ENCODE data around the gene ENPP3. TPM values are rescaled to one million over a fixed set of nuclear protein-coding genes. Genes with fewer than 3 reads are reported as not detected.

Gene ENPP3
- total and polyA plus RNA-seq, 2 experiments from 2014 or later: not detected

DNA sequence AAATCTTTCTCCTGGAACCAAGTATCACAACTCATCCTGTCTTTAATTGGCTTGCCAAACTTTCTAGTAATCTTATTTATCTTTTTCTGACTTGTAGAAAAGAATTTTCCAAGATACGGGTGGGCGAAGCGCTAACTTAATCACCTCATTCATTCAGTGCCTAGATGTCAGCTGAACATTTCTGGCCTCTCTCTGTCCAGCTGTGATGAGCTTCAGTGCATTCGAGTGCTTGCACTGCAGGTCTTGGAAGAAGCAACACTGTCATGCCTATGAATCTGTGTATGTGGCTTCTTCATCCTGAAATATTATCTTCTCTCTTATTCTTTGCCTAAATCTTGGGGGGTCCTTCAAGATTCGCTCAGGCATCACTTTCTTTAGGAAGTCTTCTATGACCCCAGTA, 154.4 kb downstream of the ENPP3 start:
- peaks cover 19% of the 10 kb centered on the region; the same call in 2 of the 3 replicates for H3K4me1 Mint-ChIP-seq
- H3K9me2 ChIP-seq (ENCODE audit: insufficient read depth): 0 out of 2 replicates have a peak, but pooled peaks cover 3% of the 10 kb centered on the region
- no peak overlapping the region for H3K27ac ChIP-seq (ENCODE audit: low read depth)
- H4K20me1 ChIP-seq (replicated peaks; ENCODE audit: insufficient read depth): no peaks in the 10 kb centered on the region
- H3K4me1 ChIP-seq (ENCODE audit: insufficient read depth): peaks cover 16% of the 10 kb centered on the region; the same call in 1 of the 2 replicates
- no peak overlapping the region for H3K4me3 Mint-ChIP-seq
- no peaks in the 10 kb centered on the region for H3F3A ChIP-seq (replicated peaks; ENCODE audit: low read depth)
- H3K27me3 ChIP-seq (ENCODE audit: insufficient read depth): no peaks in the 10 kb centered on the region
- TF ChIP-seq, protein P1, sequence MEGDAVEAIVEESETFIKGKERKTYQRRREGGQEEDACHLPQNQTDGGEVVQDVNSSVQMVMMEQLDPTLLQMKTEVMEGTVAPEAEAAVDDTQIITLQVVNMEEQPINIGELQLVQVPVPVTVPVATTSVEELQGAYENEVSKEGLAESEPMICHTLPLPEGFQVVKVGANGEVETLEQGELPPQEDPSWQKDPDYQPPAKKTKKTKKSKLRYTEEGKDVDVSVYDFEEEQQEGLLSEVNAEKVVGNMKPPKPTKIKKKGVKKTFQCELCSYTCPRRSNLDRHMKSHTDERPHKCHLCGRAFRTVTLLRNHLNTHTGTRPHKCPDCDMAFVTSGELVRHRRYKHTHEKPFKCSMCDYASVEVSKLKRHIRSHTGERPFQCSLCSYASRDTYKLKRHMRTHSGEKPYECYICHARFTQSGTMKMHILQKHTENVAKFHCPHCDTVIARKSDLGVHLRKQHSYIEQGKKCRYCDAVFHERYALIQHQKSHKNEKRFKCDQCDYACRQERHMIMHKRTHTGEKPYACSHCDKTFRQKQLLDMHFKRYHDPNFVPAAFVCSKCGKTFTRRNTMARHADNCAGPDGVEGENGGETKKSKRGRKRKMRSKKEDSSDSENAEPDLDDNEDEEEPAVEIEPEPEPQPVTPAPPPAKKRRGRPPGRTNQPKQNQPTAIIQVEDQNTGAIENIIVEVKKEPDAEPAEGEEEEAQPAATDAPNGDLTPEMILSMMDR (conservative IDR thresholded peaks at IDR 0.05; ENCODE audit: low read depth in 2 of 2): no peak
- TF ChIP-seq JUNB (IDR thresholded peaks at IDR 0.05; ENCODE audit: unreplicated experiment): no peak
- no peak for DNase-seq (ENCODE audit: low spot score)
- H3K4me2 ChIP-seq: no peak overlapping the region
- no peak overlapping the region for H3K4me3 ChIP-seq
- ATAC-seq: no peak
- no peaks in the 10 kb centered on the region for H3K36me3 ChIP-seq (ENCODE audit: insufficient read depth)
- H3K36me3 Mint-ChIP-seq (ENCODE audit: low read depth): no peaks in the 10 kb centered on the region
- H3K79me2 ChIP-seq (replicated peaks; ENCODE audit: insufficient read depth): no peaks in the 10 kb centered on the region
- no peaks in the 10 kb centered on the region for H3K9me3 Mint-ChIP-seq
- H3K27me3 Mint-ChIP-seq (ENCODE audit: insufficient read depth, low read depth, poor library complexity): no peaks in the 10 kb centered on the region
- 0 out of 2 replicates have a peak overlapping the region, but pooled peaks have one; percentile 21 for H3K27ac Mint-ChIP-seq
- peak overlapping the region; percentile 4; the same call in 1 of the 2 replicates for H2AFZ ChIP-seq

DNA sequence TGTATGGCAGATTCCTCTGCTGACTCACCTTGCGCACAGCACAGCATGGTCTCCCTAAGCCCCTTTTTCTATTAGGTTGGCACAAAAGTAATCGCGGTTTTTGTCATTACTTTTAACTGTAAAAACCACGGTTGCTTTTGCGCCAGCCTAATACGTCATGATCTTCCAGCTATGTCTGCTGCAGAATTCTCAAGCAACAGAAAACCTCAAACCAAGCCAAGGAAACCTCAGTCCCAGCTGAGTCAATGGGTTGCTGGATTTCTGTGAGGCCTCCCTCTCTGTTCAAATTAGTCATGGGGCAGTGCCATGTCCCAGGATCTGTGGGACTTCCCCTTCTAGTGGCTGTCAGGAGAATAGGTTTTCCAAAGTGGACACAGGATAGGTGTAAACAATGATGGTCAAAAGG, 155.0 kb downstream of the ENPP3 start:
- H3K4me2 ChIP-seq: no peak overlapping the region
- Mint-ChIP-seq H3K27ac (peak overlapping the region; percentile 43), H3K9me3 (no peaks in the 10 kb centered on the region), H3K4me1 (peaks cover 19% of the 10 kb centered on the region; the same call in 2 of the 3 replicates), H3K36me3 (ENCODE audit: low read depth) (no peaks in the 10 kb centered on the region), H3K27me3 (ENCODE audit: insufficient read depth, low read depth, poor library complexity) (no peaks in the 10 kb centered on the region), H3K4me3 (no peak overlapping the region)
- DNase-seq (ENCODE audit: low spot score): peak; percentile 48
- H3K4me3 ChIP-seq: no peak overlapping the region
- no peak overlapping the region for H3K27ac ChIP-seq (ENCODE audit: low read depth)
- no peaks in the 10 kb centered on the region for H3F3A ChIP-seq (replicated peaks; ENCODE audit: low read depth)
- TF ChIP-seq, protein P2, sequence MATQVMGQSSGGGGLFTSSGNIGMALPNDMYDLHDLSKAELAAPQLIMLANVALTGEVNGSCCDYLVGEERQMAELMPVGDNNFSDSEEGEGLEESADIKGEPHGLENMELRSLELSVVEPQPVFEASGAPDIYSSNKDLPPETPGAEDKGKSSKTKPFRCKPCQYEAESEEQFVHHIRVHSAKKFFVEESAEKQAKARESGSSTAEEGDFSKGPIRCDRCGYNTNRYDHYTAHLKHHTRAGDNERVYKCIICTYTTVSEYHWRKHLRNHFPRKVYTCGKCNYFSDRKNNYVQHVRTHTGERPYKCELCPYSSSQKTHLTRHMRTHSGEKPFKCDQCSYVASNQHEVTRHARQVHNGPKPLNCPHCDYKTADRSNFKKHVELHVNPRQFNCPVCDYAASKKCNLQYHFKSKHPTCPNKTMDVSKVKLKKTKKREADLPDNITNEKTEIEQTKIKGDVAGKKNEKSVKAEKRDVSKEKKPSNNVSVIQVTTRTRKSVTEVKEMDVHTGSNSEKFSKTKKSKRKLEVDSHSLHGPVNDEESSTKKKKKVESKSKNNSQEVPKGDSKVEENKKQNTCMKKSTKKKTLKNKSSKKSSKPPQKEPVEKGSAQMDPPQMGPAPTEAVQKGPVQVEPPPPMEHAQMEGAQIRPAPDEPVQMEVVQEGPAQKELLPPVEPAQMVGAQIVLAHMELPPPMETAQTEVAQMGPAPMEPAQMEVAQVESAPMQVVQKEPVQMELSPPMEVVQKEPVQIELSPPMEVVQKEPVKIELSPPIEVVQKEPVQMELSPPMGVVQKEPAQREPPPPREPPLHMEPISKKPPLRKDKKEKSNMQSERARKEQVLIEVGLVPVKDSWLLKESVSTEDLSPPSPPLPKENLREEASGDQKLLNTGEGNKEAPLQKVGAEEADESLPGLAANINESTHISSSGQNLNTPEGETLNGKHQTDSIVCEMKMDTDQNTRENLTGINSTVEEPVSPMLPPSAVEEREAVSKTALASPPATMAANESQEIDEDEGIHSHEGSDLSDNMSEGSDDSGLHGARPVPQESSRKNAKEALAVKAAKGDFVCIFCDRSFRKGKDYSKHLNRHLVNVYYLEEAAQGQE (IDR thresholded peaks at IDR 0.05; ENCODE audit: unreplicated experiment): no peak
- TF ChIP-seq CREB1 (CRISPR knock-in tag; IDR thresholded peaks at IDR 0.05; ENCODE audit: low read depth) (no peak), NANOG (IDR thresholded peaks at IDR 0.05; ENCODE audit: borderline replicate concordance) (no peak), EZH2 (IDR thresholded peaks at IDR 0.05; ENCODE audit: low read depth, unreplicated experiment) (no peak), STAT1 (IDR thresholded peaks at IDR 0.05; ENCODE audit: unreplicated experiment) (no peak)
- TF ChIP-seq, protein P1 (conservative IDR thresholded peaks at IDR 0.05; ENCODE audit: low read depth in 2 of 2): peak; percentile 35 to 45; a peak in 3 of 4 replicates
- no peaks in the 10 kb centered on the region for H3K27me3 ChIP-seq (ENCODE audit: insufficient read depth)
- no peaks in the 10 kb centered on the region for H3K36me3 ChIP-seq (ENCODE audit: insufficient read depth)
- ATAC-seq: peak; percentile 85
- peaks cover 16% of the 10 kb centered on the region; the same call in 1 of the 2 replicates for H3K4me1 ChIP-seq (ENCODE audit: insufficient read depth)
- no peaks in the 10 kb centered on the region for H4K20me1 ChIP-seq (replicated peaks; ENCODE audit: insufficient read depth)
- peak overlapping the region; percentile 4; the same call in 1 of the 2 replicates for H2AFZ ChIP-seq
- no peaks in the 10 kb centered on the region for H3K9me2 ChIP-seq (ENCODE audit: insufficient read depth)
- H3K79me2 ChIP-seq (replicated peaks; ENCODE audit: insufficient read depth): no peaks in the 10 kb centered on the region
